ENCODE data around the gene LASP1.

GRCh38 chr17:38899421-38899820 is 29.6 kb downstream of the LASP1 start:
- TF ChIP-seq CTCF (IDR thresholded peaks at IDR 0.05; ENCODE audit: insufficient read depth, low read length), result no peak
- TF ChIP-seq, protein P1, sequence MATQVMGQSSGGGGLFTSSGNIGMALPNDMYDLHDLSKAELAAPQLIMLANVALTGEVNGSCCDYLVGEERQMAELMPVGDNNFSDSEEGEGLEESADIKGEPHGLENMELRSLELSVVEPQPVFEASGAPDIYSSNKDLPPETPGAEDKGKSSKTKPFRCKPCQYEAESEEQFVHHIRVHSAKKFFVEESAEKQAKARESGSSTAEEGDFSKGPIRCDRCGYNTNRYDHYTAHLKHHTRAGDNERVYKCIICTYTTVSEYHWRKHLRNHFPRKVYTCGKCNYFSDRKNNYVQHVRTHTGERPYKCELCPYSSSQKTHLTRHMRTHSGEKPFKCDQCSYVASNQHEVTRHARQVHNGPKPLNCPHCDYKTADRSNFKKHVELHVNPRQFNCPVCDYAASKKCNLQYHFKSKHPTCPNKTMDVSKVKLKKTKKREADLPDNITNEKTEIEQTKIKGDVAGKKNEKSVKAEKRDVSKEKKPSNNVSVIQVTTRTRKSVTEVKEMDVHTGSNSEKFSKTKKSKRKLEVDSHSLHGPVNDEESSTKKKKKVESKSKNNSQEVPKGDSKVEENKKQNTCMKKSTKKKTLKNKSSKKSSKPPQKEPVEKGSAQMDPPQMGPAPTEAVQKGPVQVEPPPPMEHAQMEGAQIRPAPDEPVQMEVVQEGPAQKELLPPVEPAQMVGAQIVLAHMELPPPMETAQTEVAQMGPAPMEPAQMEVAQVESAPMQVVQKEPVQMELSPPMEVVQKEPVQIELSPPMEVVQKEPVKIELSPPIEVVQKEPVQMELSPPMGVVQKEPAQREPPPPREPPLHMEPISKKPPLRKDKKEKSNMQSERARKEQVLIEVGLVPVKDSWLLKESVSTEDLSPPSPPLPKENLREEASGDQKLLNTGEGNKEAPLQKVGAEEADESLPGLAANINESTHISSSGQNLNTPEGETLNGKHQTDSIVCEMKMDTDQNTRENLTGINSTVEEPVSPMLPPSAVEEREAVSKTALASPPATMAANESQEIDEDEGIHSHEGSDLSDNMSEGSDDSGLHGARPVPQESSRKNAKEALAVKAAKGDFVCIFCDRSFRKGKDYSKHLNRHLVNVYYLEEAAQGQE (IDR thresholded peaks at IDR 0.05; ENCODE audit: insufficient replicate concordance, low read depth), result no peak
- no peak for TF ChIP-seq GABPA (IDR thresholded peaks at IDR 0.05; ENCODE audit: low read depth)
- no peak for TF ChIP-seq POLR2AphosphoS5 (IDR thresholded peaks at IDR 0.05; ENCODE audit: low read depth)
- TF ChIP-seq SPI1 (IDR thresholded peaks at IDR 0.05; ENCODE audit: borderline replicate concordance, low read depth), result no peak
